Heart right ventricle (tissue), 16 donors: ENCODE results near the gene PTBP1. TPM values are rescaled to one million over a fixed set of nuclear protein-coding genes. Genes with fewer than 3 reads are reported as not detected.

ENCODE experiments used
- ATAC-seq, 8 donors: fragments of 200-7000 bp; cut with Tn5 transposase; one replicate each; pipeline ENCODE4 v1.9.1; 2020; ENCODE audit warnings: mild to moderate bottlenecking in 8 of 8, moderate library complexity in 8 of 8, moderate number of reproducible peaks in 1 of 8
- DNase-seq, 2 donors: peaks; one replicate each; pipeline ENCODE4 v3.0.0-alpha.2; 2020
- H3K27ac ChIP-seq, 10 donors: fragments of 200-600 bp; sonication (generic) in 2 of 10; one replicate each; pipeline versions ENCODE4 v1.5.0 to v1.8.0; 2020 to 2022; ENCODE audit warnings: mild to moderate bottlenecking in 3 of 10
- H3K27me3 ChIP-seq, 7 donors: fragments of 200-600 bp; one replicate each; pipeline ENCODE4 v1.8.0; 2021 to 2022; ENCODE audit warnings: mild to moderate bottlenecking in 2 of 7
- H3K36me3 ChIP-seq, 9 donors: fragments of 200-600 bp; sonication (generic) in 1 of 9; one replicate each; pipeline versions ENCODE4 v1.5.0 to v1.8.0; 2020 to 2022; ENCODE audit warnings: mild to moderate bottlenecking in 2 of 9
- H3K4me1 ChIP-seq, 9 donors: fragments of 200-600 bp; sonication (generic) in 1 of 9; one replicate each; pipeline versions ENCODE4 v1.5.0 to v1.8.0; 2020 to 2022; ENCODE audit warnings: mild to moderate bottlenecking in 4 of 9
- H3K4me3 ChIP-seq, 10 donors: fragments of 200-600 bp; sonication (generic) in 2 of 10; one replicate each; pipeline versions ENCODE4 v1.5.0 to v1.8.0; 2020 to 2022; ENCODE audit warnings: mild to moderate bottlenecking in 7 of 10, moderate library complexity in 2 of 10
- H3K9me3 ChIP-seq, 11 donors: fragments of 200-600 bp in 10 of 11; sonication (generic) in 2 of 11; one replicate each; pipeline versions ENCODE4 v1.5.0 to v1.8.0; 2013 to 2022; ENCODE audit warnings: mild to moderate bottlenecking in 2 of 11, control low read depth in 1 of 11, moderate library complexity in 1 of 11
- CTCF ChIP-seq, 9 donors: fragments of 200-600 bp; sonication (generic) in 2 of 9; IDR thresholded peaks; one replicate each; pipeline versions ENCODE4 v1.5.0 to v1.8.0; 2021 to 2022; ENCODE audit warnings: antibody characterized with exemption in 9 of 9, mild to moderate bottlenecking in 5 of 9, moderate library complexity in 1 of 9
- WGBS, 2 donors: extraction: QIAGEN DNeasy Blood & Tissue Kit; methylation state at CpG; one replicate each; pipeline ENCODE4 v1.1.7; 2013; ENCODE audit warnings: inconsistent platforms in 1 of 2; 5-methylcytosine and 5-hydroxymethylcytosine counted together
- intact Hi-C, 10 donors: fragments of 100-400 bp; cut with DNase I; formaldehyde crosslinking; loops; one replicate each; pipeline versions ENCODE4 v1.11.1 to v1.14.2; 2022
- long read RNA-seq, 3 donors: library from polyadenylated mRNA; unstranded; transcript quantifications; one replicate each; pipeline ENCODE4 v2.0.0, GENCODE V29; 2020 to 2021
- polyA plus RNA-seq, 2 donors: library from polyadenylated mRNA; stranded (reverse); fragments of 200-250 nt; gene quantifications; one replicate each; pipeline ENCODE4 v1.2.3, GENCODE V29; 2013
- total RNA-seq, 10 donors: library from RNA; stranded (reverse); fragmentation: NEBNext Ultra II Directional in 3 of 10; extraction: Animal tissue kit (Norgen Biotek cat#: 25700) in 3 of 10; gene quantifications; one replicate each; pipeline versions ENCODE4 v1.2.1 to v1.2.4, GENCODE V29; 2021 to 2023
- donor health status: Arrhythmogenic right ventricular cardiomyopathy.
- donor health status: ischemic (EF 13 %, LVEDD 7.1; RV severe dilation, severe dysfunction).
- donor health status: healthy with polysubstance abuse.
- donor health status: DM: no; HTN: yes; CAD: no.
- donor health status: DM: no; HTN: no; CAD: no.
- donor health status: ischemic (EF 25% LVEDD 6.9; RV normal size, moderate dysfunction).
- donor health status: ischemic (EF 25% LVEDD 5.7; RV mildly dilated, moderate dysfunction).
- donor health status: healthy.
- donor health status: DM: yes; HTN: yes; CAD: no.
- donor health status: Ischemic cardiomyopathy.
- donor health status: ischemic (EF 35%, LVEDD 5.7; RV mildly dilated, moderate dysfunction).
- donor health status: nonischemic (EF 11% LVEDD 7.7; RV severe dilation, severe dysfunction).
- donor health status: DM: yes; HTN: yes; CAD: no.
- donor health status: PGD.
- donor health status: ischemic (EF 29% LVEDD 5.4; RV normal size, mild dysfunction).
- donor health status: nonischemic (EF 23%, LVEDD 6.1; RV moderate dilation, normal function).

PTBP1 gene
- total RNA-seq = 100 to 1,000 TPM in 1 of 10 donors, 10 to 100 TPM in 9; 46.2 to 106 (median 56.8) TPM
- polyA plus RNA-seq = 10 to 100 TPM; 48.2 to 74.3 TPM
- long read RNA-seq, donor 1, transcript PTBP1-203 (15 exons, 3,598 nt) = major isoform, 6 of 43 reads
- long read RNA-seq, donor 1, partial matches to known transcripts = 17 of 43 reads
- long read RNA-seq, donor 1, other reads (novel, unspliced or antisense) = 14 of 43 reads
- long read RNA-seq, donor 2, transcript PTBP1-203 (15 exons, 3,598 nt) = major isoform, 5 of 43 reads
- long read RNA-seq, donor 2, partial matches to known transcripts = 28 of 43 reads
- long read RNA-seq, donor 2, other reads (novel, unspliced or antisense) = 5 of 43 reads
- long read RNA-seq, donor 3, transcript PTBP1-203 (15 exons, 3,598 nt) = minor isoform, 8 of 114 reads
- long read RNA-seq, donor 3, transcript PTBP1-201 (14 exons, 3,155 nt) = major isoform, 10 of 114 reads
- long read RNA-seq, donor 3, transcript PTBP1-206 (4 exons, 1,217 nt) = minor isoform, 6 of 114 reads
- long read RNA-seq, donor 3, partial matches to known transcripts = 64 of 114 reads
- long read RNA-seq, donor 3, other reads (novel, unspliced or antisense) = 25 of 114 reads

DNA sequence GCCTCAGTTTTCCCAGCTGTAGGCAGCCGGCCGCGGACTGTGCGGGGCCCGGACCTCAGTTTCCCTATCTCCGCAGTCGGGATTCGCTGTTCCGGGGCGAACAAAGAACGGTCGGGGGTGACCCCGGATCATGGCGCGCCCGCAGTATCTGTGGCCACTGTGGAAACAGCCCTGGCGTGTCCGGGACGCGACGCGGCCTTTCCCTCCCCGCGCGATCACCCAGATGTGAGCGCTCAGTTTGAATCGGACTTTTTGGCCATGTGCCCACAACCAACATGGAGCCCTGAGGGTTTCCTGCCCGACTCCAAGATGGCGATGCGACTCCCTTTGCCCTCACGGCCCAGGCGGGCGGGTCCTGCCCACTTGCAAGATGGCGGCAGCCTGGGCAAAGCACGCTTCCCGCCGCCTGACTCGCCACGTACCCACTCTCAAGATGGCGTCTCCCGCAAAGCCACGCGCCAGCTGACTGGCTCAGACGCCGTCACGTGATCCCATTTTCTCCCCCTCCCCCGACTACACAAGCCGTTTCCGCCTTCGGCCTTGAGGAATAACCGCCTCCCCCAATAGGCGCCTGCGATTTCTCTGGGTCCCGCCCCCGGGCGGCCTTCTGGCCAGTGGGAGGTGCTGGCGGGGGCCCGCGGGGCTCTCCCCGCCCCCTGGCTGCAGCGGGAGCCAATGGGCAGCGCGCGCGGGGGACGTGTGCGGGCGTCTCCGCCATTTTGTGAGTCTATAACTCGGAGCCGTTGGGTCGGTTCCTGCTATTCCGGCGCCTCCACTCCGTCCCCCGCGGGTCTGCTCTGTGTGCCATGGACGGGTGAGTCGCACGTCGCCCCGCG, at the start of gene PTBP1:
Gene PTBP1, plus strand, starts transcription at position 761 of the 836 bp plus-strand sequence. Its CDS starts 46 bp downstream, at position 807.
- Histone ChIP-seq H3K27ac (peak within 1 kb of the TSS; percentile 90 to 100 (median 98)), H3K4me1 (peaks cover 30 to 57% (median 54%) of the 10 kb centered on the region in 9 donors), H3K36me3 (peaks cover 0 to 38% (median 0%) of the 10 kb centered on the region in 9 donors), H3K4me3 (peak within 1 kb of the TSS; percentile 61 to 95 (median 86)), H3K27me3 (no peaks in the 10 kb centered on the region), H3K9me3 (no peaks in the 10 kb centered on the region)
- ATAC-seq (peak; percentile 87 to 95 (median 92)), DNase-seq (peak; percentile 99 to 100)
- peak in 7 of 9 donors; percentile 14 to 48 (median 29) for TF ChIP-seq CTCF (IDR thresholded peaks at IDR 0.05)
- intact Hi-C loops = loop anchor here in 2 of 10 donors (2.0 to 10.0 kb wide), 3 partner anchors 14 to 290 kb away; partner anchors contain the start of genes CFD (in 1 of the 2), ELANE (in 1 of the 2) and TPGS1 (in 1 of the 2)
- WGBS, 2 donors = 0 to 1% methylated on average over 81 to 83 of the region's 83 CpGs

GRCh38 chr19:748274-748598, 49.0 kb upstream of the PTBP1 start:
- H3K36me3 ChIP-seq = peaks cover 0 to 23% (median 0%) of the 10 kb centered on the region in 9 donors
- no peak for ATAC-seq

GRCh38 chr19:749811-750210, 47.4 kb upstream of the PTBP1 start:
- peaks cover 0 to 15% (median 0%) of the 10 kb centered on the region in 9 donors for H3K4me1 ChIP-seq
- no peak for DNase-seq
- intact Hi-C loops = loop anchor here in 1 of 10 donors (10.0 kb wide), 1 partner anchor 85 kb away; no protein-coding TSS in a partner anchor
- TF ChIP-seq CTCF (IDR thresholded peaks at IDR 0.05) = no peak
- H3K4me3 ChIP-seq = no peak overlapping the region
- H3K27ac ChIP-seq = no peak overlapping the region
- peaks cover 0 to 32% (median 9%) of the 10 kb centered on the region in 11 donors for H3K9me3 ChIP-seq
- 68 to 77% methylated on average over 14 of the region's 14 CpGs for WGBS, 2 donors
- H3K27me3 ChIP-seq = peaks cover 0 to 17% (median 9%) of the 10 kb centered on the region in 7 donors
- peaks cover 0 to 20% (median 0%) of the 10 kb centered on the region in 9 donors for H3K36me3 ChIP-seq
- ATAC-seq = no peak

More at GRCh38 chr19:748274-748598, 49.0 kb upstream of the PTBP1 start:
- Histone ChIP-seq H3K27ac (no peak overlapping the region), H3K27me3 (peaks cover 0 to 17% (median 9%) of the 10 kb centered on the region in 7 donors), H3K4me1 (peaks cover 0 to 9% (median 0%) of the 10 kb centered on the region in 9 donors), H3K4me3 (no peak overlapping the region), H3K9me3 (peaks cover 0 to 47% (median 11%) of the 10 kb centered on the region in 11 donors)
- intact Hi-C loops = no loop called here
- TF ChIP-seq CTCF (IDR thresholded peaks at IDR 0.05) = no peak
- DNase-seq = no peak
- 83 to 88% methylated on average over 14 of the region's 14 CpGs for WGBS, 2 donors
